Heart left ventricle (tissue), 16 donors: ENCODE results near the gene STEAP1B. TPM values are rescaled to one million over a fixed set of nuclear protein-coding genes. Genes with fewer than 3 reads are reported as not detected.

Experiments
- ATAC-seq, 4 donors: fragments of 200-7000 bp; cut with Tn5 transposase; one replicate each; pipeline ENCODE4 v1.9.1; 2020 to 2022; ENCODE audit warnings: moderate library complexity in 4 of 4, mild to moderate bottlenecking in 3 of 4, moderate number of reproducible peaks in 1 of 4
- DNase-seq, 5 donors: peaks; one replicate each; pipeline ENCODE4 v3.0.0-alpha.2; 2020
- H3K27ac ChIP-seq, 12 donors: fragments of 200-600 bp; sonication (generic) in 4 of 12; one replicate each; pipeline versions ENCODE4 v1.5.0 to v1.8.0; 2016 to 2022; ENCODE audit warnings: mild to moderate bottlenecking in 2 of 12
- H3K27me3 ChIP-seq, 9 donors: fragments of 200-600 bp; sonication (generic) in 2 of 9; one replicate each; pipeline versions ENCODE4 v1.5.1 to v1.8.0; 2016 to 2022; ENCODE audit warnings: mild to moderate bottlenecking in 3 of 9
- H3K36me3 ChIP-seq, 9 donors: fragments of 200-600 bp; sonication (generic) in 2 of 9; one replicate each; pipeline versions ENCODE4 v1.5.0 to v1.8.0; 2018 to 2022; ENCODE audit warnings: mild to moderate bottlenecking in 2 of 9
- H3K4me1 ChIP-seq, 12 donors: fragments of 200-600 bp; sonication (generic) in 4 of 12; one replicate each; pipeline versions ENCODE4 v1.5.0 to v1.8.0; 2016 to 2022; ENCODE audit warnings: mild to moderate bottlenecking in 3 of 12
- H3K4me3 ChIP-seq, 12 donors: fragments of 200-600 bp; sonication (generic) in 4 of 12; one replicate each; pipeline versions ENCODE4 v1.5.0 to v1.8.0; 2017 to 2022; ENCODE audit warnings: mild to moderate bottlenecking in 9 of 12, moderate library complexity in 4 of 12
- H3K9me3 ChIP-seq, 12 donors: fragments of 200-600 bp; sonication (generic) in 4 of 12; one replicate each; pipeline versions ENCODE4 v1.5.0 to v1.8.0; 2016 to 2022; ENCODE audit warnings: mild to moderate bottlenecking in 1 of 12
- POLR2A ChIP-seq, 2 donors: fragments of 450-650 bp; IDR thresholded peaks; one replicate each; pipeline ENCODE4 v1.6.1; 2017; ENCODE audit warnings: antibody characterized with exemption in 2 of 2, mild to moderate bottlenecking in 2 of 2, moderate library complexity in 2 of 2
- WGBS, 4 donors: extraction: QIAGEN DNeasy Blood & Tissue Kit in 2 of 4; methylation state at CpG; one replicate each; pipeline versions ENCODE4 v1.1.5 to v1.1.7; 2013 to 2018; 5-methylcytosine and 5-hydroxymethylcytosine counted together
- intact Hi-C, 10 donors: fragments of 100-400 bp; cut with DNase I; formaldehyde crosslinking; loops; one replicate each; pipeline versions ENCODE4 v1.11.1 to v1.14.2; 2022
- polyA plus RNA-seq, 2 donors: library from polyadenylated mRNA; stranded (reverse); fragments of 200-250 nt; gene quantifications; one replicate each; pipeline ENCODE4 v1.2.3, GENCODE V29; 2013
- total RNA-seq, 9 donors: library from RNA; depleted of rRNA in 2 of 9; stranded (reverse); fragments of >200 nt in 2 of 9; fragmentation: NEBNext Ultra II Directional in 3 of 9; extraction: Animal tissue kit (Norgen Biotek cat#: 25700) in 3 of 9; gene quantifications; one replicate each; pipeline versions ENCODE4 v1.1.0 to v1.2.4, GENCODE V29; 2016 to 2023
- TF ChIP-seq, protein P1 (sequence below), 12 donors: fragments of 200-600 bp; sonication (generic) in 4 of 12; IDR thresholded peaks; one replicate each; pipeline versions ENCODE4 v1.5.0 to v1.8.0; 2018 to 2022; ENCODE audit warnings: antibody characterized with exemption in 12 of 12, mild to moderate bottlenecking in 5 of 12
- donor health status: ischemic (EF 13 %, LVEDD 7.1; RV severe dilation, severe dysfunction).
- donor health status: healthy with polysubstance abuse.
- donor health status: DM: no; HTN: yes; CAD: no.
- donor health status: DM: no; HTN: no; CAD: no.
- donor health status: ischemic (EF 25% LVEDD 6.9; RV normal size, moderate dysfunction).
- donor health status: ischemic (EF 25% LVEDD 5.7; RV mildly dilated, moderate dysfunction).
- donor health status: healthy.
- donor health status: DM: yes; HTN: yes; CAD: no.
- donor health status: ischemic (EF 35%, LVEDD 5.7; RV mildly dilated, moderate dysfunction).
- donor health status: nonischemic (EF 11% LVEDD 7.7; RV severe dilation, severe dysfunction).
- donor health status: DM: yes; HTN: yes; CAD: no.
- donor health status: PGD.
- donor health status: ischemic (EF 29% LVEDD 5.4; RV normal size, mild dysfunction).
- donor health status: nonischemic (EF 23%, LVEDD 6.1; RV moderate dilation, normal function).

Gene STEAP1B
- total and polyA plus RNA-seq, 11 donors, result 0.26 to 1.7 (median 0.51) TPM; not detected in 2

DNA sequence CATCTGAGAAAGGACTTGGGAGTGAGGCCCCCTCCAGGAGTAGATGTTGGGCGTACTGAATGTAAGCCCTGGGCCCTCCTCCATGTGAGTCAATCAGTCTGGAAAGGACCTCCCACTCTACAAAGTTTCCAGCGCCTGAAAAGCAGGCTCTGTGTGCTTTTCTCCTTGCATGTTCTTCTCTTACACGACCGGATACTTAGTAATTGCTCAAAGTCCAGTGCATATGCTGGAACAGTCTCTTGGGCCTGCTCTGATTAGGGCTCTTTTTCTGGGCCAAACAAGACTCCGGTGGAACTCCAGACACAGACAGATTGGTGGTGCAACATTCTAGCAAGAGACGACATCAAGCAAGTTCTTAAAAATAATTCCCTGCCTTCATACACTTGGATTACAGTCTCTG is 104.8 kb downstream of the STEAP1B start:
- Histone ChIP-seq H3K9me3 (no peaks in the 10 kb centered on the region), H3K36me3 (no peaks in the 10 kb centered on the region), H3K4me3 (no peak overlapping the region), H3K27ac (no peak overlapping the region), H3K4me1 (no peaks in the 10 kb centered on the region), H3K27me3 (no peaks in the 10 kb centered on the region)
- DNase-seq (no peak), ATAC-seq (no peak)
- no peak for TF ChIP-seq POLR2A (IDR thresholded peaks at IDR 0.05)
- TF ChIP-seq, protein P1, sequence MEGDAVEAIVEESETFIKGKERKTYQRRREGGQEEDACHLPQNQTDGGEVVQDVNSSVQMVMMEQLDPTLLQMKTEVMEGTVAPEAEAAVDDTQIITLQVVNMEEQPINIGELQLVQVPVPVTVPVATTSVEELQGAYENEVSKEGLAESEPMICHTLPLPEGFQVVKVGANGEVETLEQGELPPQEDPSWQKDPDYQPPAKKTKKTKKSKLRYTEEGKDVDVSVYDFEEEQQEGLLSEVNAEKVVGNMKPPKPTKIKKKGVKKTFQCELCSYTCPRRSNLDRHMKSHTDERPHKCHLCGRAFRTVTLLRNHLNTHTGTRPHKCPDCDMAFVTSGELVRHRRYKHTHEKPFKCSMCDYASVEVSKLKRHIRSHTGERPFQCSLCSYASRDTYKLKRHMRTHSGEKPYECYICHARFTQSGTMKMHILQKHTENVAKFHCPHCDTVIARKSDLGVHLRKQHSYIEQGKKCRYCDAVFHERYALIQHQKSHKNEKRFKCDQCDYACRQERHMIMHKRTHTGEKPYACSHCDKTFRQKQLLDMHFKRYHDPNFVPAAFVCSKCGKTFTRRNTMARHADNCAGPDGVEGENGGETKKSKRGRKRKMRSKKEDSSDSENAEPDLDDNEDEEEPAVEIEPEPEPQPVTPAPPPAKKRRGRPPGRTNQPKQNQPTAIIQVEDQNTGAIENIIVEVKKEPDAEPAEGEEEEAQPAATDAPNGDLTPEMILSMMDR (IDR thresholded peaks at IDR 0.05), result no peak
- intact Hi-C loops, result no loop called here
- WGBS, 4 donors, result 71 to 97% (median 71%) methylated on average over 5 to 6 of the region's 6 CpGs; no CpG with 5 or more reads in 1 of the 4 donors

DNA sequence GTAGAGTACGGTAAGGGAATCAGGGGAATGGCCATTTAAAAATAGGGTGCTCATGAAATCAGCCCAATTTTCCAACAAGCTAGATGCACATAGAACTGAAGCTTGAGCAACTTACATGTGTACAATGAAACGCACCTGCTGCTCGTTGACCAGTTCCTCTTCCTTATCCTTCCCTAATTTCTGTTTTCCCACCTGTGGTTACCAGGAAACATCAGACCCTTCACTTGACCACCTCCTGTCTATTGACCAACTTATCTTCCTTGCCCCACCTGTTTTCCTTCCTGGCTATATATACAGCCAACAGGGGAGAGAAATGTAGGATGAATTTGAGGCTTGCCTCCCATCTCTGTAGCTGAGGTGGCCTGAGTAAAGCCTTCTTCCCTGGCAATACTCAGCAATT is 105.2 kb downstream of the STEAP1B start:
- Histone ChIP-seq H3K36me3 (no peaks in the 10 kb centered on the region), H3K27ac (no peak overlapping the region), H3K9me3 (no peaks in the 10 kb centered on the region), H3K4me3 (no peak overlapping the region), H3K27me3 (no peaks in the 10 kb centered on the region), H3K4me1 (no peaks in the 10 kb centered on the region)
- intact Hi-C loops, result no loop called here
- TF ChIP-seq, protein P1 (IDR thresholded peaks at IDR 0.05), result no peak
- TF ChIP-seq POLR2A (IDR thresholded peaks at IDR 0.05), result no peak
- ATAC-seq, result no peak
- no peak for DNase-seq
- WGBS, 4 donors, result 85 to 93% (median 87%) methylated on average over 3 of the region's 3 CpGs

DNA sequence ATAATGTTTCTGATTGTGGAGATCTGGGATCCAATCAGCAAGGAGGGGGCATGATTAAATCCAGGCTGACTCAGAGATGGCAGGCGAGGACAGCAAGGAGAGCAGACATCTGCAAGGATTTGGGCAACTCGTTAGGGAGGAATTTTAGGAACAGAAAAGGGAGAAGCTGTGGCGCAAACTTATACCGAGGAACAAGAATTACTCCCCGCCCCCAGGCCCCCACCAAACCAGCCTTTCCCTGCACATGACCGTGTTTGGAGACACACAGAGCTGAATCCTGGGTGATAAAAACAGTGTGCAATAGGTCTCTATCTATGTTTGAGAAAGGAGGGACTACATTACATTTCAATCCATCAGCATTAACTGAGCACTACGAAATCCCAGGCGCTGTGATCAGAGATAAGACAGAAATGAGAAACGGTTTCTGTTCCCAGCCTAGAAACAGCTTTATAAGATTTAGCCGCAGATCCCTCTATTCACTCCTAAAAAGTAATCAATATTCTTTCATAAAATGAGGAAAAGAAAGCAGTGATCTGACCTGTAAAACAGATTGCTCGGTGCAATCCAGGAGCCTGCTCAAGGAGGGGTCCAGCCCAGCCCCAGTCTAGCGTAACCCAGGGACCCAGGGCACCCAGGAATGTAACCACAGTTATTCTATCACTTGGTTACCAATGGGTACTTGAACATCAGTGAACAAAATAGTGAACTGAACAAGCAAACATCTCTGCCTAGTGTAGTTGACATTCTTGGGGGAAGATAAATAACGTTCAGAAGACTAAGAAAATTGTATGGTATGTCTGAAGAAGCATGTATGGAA is 105.9 kb downstream of the STEAP1B start:
- Histone ChIP-seq H3K36me3 (no peaks in the 10 kb centered on the region), H3K27me3 (no peaks in the 10 kb centered on the region), H3K27ac (no peak overlapping the region), H3K9me3 (no peaks in the 10 kb centered on the region), H3K4me3 (no peak overlapping the region), H3K4me1 (no peaks in the 10 kb centered on the region)
- intact Hi-C loops, result no loop called here
- 70 to 73% (median 72%) methylated on average over 13 of the region's 13 CpGs for WGBS, 4 donors
- TF ChIP-seq, protein P1 (IDR thresholded peaks at IDR 0.05), result no peak
- TF ChIP-seq POLR2A (IDR thresholded peaks at IDR 0.05), result no peak
- DNase-seq (no peak), ATAC-seq (no peak)

DNA sequence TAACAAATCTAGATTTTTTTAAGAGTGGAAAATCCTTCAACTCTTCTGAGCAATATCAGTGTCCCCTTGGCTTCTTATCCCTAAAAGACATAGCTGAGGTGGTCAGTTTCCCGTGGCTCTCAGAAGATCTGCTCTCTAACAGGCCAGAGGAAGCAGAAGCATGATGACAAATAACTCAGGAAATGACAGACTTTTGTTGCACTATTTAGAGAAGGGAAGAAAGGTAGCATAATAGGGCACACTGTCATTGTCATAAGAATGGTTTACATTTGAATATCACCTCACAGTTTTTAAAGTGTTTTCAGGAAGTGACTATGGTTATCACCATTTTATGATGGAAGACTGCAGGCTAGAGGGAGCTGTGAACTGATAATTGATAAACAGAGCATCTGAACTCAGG is 109.5 kb downstream of the STEAP1B start:
- no peaks in the 10 kb centered on the region for H3K27me3 ChIP-seq
- H3K36me3 ChIP-seq, result no peaks in the 10 kb centered on the region
- intact Hi-C loops, result no loop called here
- ATAC-seq, result peak in 1 of 4 donors; percentile 44
- no peaks in the 10 kb centered on the region for H3K9me3 ChIP-seq
- WGBS, 4 donors, result 27 to 49% (median 41%) methylated on average over 1 of the region's 1 CpG
- no peaks in the 10 kb centered on the region for H3K4me1 ChIP-seq
- TF ChIP-seq, protein P1 (IDR thresholded peaks at IDR 0.05), result no peak
- TF ChIP-seq POLR2A (IDR thresholded peaks at IDR 0.05), result no peak
- no peak for DNase-seq
- no peak overlapping the region for H3K4me3 ChIP-seq
- no peak overlapping the region for H3K27ac ChIP-seq
